Neural cell (in vitro differentiated cells): ENCODE data around the gene NDST3. TPM values are rescaled to one million over a fixed set of nuclear protein-coding genes. Genes with fewer than 3 reads are reported as not detected.

Experiments used
- H2AFZ ChIP-seq: fragments of 200-600, 300-800 bp; sonication (generic), shearing (Covaris generic); 2 replicates; pipeline ENCODE4 v1.6.0; 2014; ENCODE audit warnings: low read depth, mild to moderate bottlenecking, antibody characterized with exemption, low read length, moderate library complexity
- H3F3A ChIP-seq: fragments of 200-600 bp; shearing (Covaris generic); 2 replicates; pipeline ENCODE4 v1.6.1; 2016; ENCODE audit warnings: mild to moderate bottlenecking, moderate library complexity, mixed read lengths, antibody characterized with exemption, low read length; ENCODE audit not compliant: insufficient read depth, poor library complexity, severe bottlenecking
- H3K27ac ChIP-seq: fragments of 200-600, 300-800 bp; sonication (generic), shearing (Covaris generic); 2 replicates; pipeline ENCODE4 v1.5.1; 2014; ENCODE audit warnings: mild to moderate bottlenecking, low read length, moderate library complexity
- H3K27me3 ChIP-seq: fragments of 300-800, 200-600 bp; sonication (generic), shearing (Covaris generic); 2 replicates; pipeline ENCODE4 v1.6.0; 2014; ENCODE audit warnings: mild to moderate bottlenecking, low read depth, low read length, moderate library complexity; ENCODE audit not compliant: insufficient read depth
- H3K36me3 ChIP-seq: fragments of 300-800, 200-600 bp; sonication (generic), shearing (Covaris generic); 2 replicates; pipeline ENCODE4 v1.5.1; 2014; ENCODE audit warnings: mild to moderate bottlenecking, antibody characterized with exemption, low read length, moderate library complexity; ENCODE audit not compliant: insufficient read depth
- H3K4me2 ChIP-seq: fragments of 300-800, 200-600 bp; sonication (generic), shearing (Covaris generic); 2 replicates; pipeline ENCODE4 v1.6.0; 2014; ENCODE audit warnings: mild to moderate bottlenecking, low read length
- H3K4me3 ChIP-seq: fragments of 300-800, 200-600 bp; sonication (generic), shearing (Covaris generic); 2 replicates; pipeline ENCODE4 v1.5.1; 2014; ENCODE audit warnings: mild to moderate bottlenecking, low read length, moderate library complexity
- H3K79me2 ChIP-seq: fragments of 200-600 bp; shearing (Covaris generic); replicated peaks from 2 replicates; pipeline ENCODE4 v1.6.0; 2014; ENCODE audit warnings: mild to moderate bottlenecking, low read length, moderate library complexity; ENCODE audit not compliant: insufficient read depth
- H3K9ac ChIP-seq: fragments of 300-800, 200-600 bp; sonication (generic), shearing (Covaris generic); 2 replicates; pipeline ENCODE4 v1.6.1; 2016; ENCODE audit warnings: mild to moderate bottlenecking, low read length, mixed read lengths
- H3K9me2 ChIP-seq: fragments of 200-600 bp; shearing (Covaris generic); 2 replicates; pipeline ENCODE4 v1.6.1; 2016; ENCODE audit warnings: mild to moderate bottlenecking, low read length, mixed read lengths; ENCODE audit not compliant: insufficient read depth
- H3K9me3 ChIP-seq: fragments of 200-600, 300-800 bp; sonication (generic), shearing (Covaris generic); 2 replicates; pipeline ENCODE4 v1.6.1; 2016; ENCODE audit warnings: mild to moderate bottlenecking, mixed run types, low read length, moderate library complexity, mixed read lengths
- H4K20me1 ChIP-seq: fragments of 200-600 bp; shearing (Covaris generic); 2 replicates; pipeline ENCODE4 v1.6.1; 2016; ENCODE audit warnings: mild to moderate bottlenecking, mixed run types; ENCODE audit not compliant: insufficient read depth
- CTCF ChIP-seq: fragments of 450-650 bp; IDR thresholded peaks from 2 replicates; pipeline ENCODE4 v1.5.1; 2014; ENCODE audit warnings: antibody characterized with exemption, mild to moderate bottlenecking, moderate library complexity; ENCODE audit not compliant: poor library complexity, severe bottlenecking
- EP300 ChIP-seq: fragments of 450-650 bp; conservative IDR thresholded peaks from 2 replicates; pipeline ENCODE4 v1.6.1; 2014; ENCODE audit warnings: antibody characterized with exemption, mild to moderate bottlenecking, moderate library complexity; ENCODE audit not compliant: poor library complexity, severe bottlenecking
- EZH2 ChIP-seq: fragments of 200-600, 300-800 bp; shearing (Covaris generic), sonication (generic); IDR thresholded peaks from 2 replicates; pipeline ENCODE4 v1.6.1; 2014; ENCODE audit warnings: antibody characterized with exemption, low read length, borderline replicate concordance, mild to moderate bottlenecking; ENCODE audit not compliant: insufficient read depth, poor library complexity, severe bottlenecking
- MXI1 ChIP-seq: fragments of 450-650 bp; conservative IDR thresholded peaks from 2 replicates; pipeline ENCODE4 v1.6.1; 2014; ENCODE audit warnings: antibody characterized with exemption, mild to moderate bottlenecking; ENCODE audit not compliant: poor library complexity, severe bottlenecking
- POLR2AphosphoS5 ChIP-seq: IDR thresholded peaks from 2 replicates; pipeline ENCODE4 v1.6.1; 2012
- RAD21 ChIP-seq: fragments of 450-650 bp; conservative IDR thresholded peaks from 2 replicates; pipeline ENCODE4 v1.6.1; 2014; ENCODE audit warnings: antibody characterized with exemption, mild to moderate bottlenecking, moderate library complexity
- SMC3 ChIP-seq: fragments of 450-650 bp; conservative IDR thresholded peaks from 2 replicates; pipeline ENCODE4 v1.6.1; 2014; ENCODE audit warnings: antibody characterized with exemption, mild to moderate bottlenecking, moderate library complexity; ENCODE audit not compliant: poor library complexity
- TAF1 ChIP-seq: IDR thresholded peaks from 2 replicates; pipeline ENCODE4 v1.6.1; 2012; ENCODE audit warnings: low read depth
- polyA plus RNA-seq: library from polyadenylated mRNA; depleted of rRNA; stranded (reverse); fragments of >200 nt; gene quantifications from 2 replicates; pipeline ENCODE4 v1.2.3, GENCODE V29; 2014
- TF ChIP-seq, protein P1 (sequence below): IDR thresholded peaks from 2 replicates; pipeline ENCODE4 v1.6.1; 2012; ENCODE audit warnings: borderline replicate concordance

The NDST3 gene
- polyA plus RNA-seq, 1 donor from 2014 or later: 4.0 TPM

- Histone ChIP-seq H3K4me3 (no peak overlapping the region), H3F3A (no peaks in the 10 kb centered on the region), H3K9me3 (no peaks in the 10 kb centered on the region), H3K27me3 (no peaks in the 10 kb centered on the region), H3K79me2 (no peaks in the 10 kb centered on the region), H3K9ac (no peak overlapping the region), H3K4me2 (no peak overlapping the region), H3K36me3 (no peaks in the 10 kb centered on the region), H4K20me1 (no peaks in the 10 kb centered on the region), H3K9me2 (no peaks in the 10 kb centered on the region), H2AFZ (no peak overlapping the region), H3K27ac (no peak overlapping the region)
- TF ChIP-seq, protein P1, sequence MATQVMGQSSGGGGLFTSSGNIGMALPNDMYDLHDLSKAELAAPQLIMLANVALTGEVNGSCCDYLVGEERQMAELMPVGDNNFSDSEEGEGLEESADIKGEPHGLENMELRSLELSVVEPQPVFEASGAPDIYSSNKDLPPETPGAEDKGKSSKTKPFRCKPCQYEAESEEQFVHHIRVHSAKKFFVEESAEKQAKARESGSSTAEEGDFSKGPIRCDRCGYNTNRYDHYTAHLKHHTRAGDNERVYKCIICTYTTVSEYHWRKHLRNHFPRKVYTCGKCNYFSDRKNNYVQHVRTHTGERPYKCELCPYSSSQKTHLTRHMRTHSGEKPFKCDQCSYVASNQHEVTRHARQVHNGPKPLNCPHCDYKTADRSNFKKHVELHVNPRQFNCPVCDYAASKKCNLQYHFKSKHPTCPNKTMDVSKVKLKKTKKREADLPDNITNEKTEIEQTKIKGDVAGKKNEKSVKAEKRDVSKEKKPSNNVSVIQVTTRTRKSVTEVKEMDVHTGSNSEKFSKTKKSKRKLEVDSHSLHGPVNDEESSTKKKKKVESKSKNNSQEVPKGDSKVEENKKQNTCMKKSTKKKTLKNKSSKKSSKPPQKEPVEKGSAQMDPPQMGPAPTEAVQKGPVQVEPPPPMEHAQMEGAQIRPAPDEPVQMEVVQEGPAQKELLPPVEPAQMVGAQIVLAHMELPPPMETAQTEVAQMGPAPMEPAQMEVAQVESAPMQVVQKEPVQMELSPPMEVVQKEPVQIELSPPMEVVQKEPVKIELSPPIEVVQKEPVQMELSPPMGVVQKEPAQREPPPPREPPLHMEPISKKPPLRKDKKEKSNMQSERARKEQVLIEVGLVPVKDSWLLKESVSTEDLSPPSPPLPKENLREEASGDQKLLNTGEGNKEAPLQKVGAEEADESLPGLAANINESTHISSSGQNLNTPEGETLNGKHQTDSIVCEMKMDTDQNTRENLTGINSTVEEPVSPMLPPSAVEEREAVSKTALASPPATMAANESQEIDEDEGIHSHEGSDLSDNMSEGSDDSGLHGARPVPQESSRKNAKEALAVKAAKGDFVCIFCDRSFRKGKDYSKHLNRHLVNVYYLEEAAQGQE: no peak
- TF ChIP-seq RAD21: no peak
Measured at GRCh38 chr4:117987464-117987863, 46.8 kb upstream of the NDST3 start.

DNA sequence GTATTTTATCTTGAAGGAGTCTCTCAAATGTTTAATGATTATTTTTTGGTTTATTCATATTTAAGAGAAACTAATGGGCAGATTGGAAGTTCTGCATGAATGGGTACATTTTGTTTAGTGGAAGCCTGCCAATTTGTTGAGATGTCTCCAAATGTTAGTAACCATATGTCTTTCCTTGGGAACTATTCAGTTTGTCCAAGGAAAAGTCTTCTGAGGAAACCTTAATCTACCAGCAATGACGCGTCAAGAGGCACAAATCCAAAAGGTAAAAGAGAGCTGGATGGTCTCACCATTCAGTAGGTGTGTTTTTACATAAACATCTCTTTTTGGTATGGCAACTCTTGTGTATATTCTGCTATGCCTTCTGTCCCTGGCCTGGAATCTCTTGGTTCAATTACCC is 37.4 kb upstream of the NDST3 start:
- Histone ChIP-seq H3K27ac (no peak overlapping the region), H3K9me3 (no peaks in the 10 kb centered on the region), H3K4me3 (no peak overlapping the region), H3K79me2 (no peaks in the 10 kb centered on the region), H3K4me2 (no peak overlapping the region), H3K9me2 (no peaks in the 10 kb centered on the region), H3K27me3 (no peaks in the 10 kb centered on the region), H3K9ac (no peak overlapping the region), H4K20me1 (no peaks in the 10 kb centered on the region), H2AFZ (no peak overlapping the region), H3F3A (no peaks in the 10 kb centered on the region), H3K36me3 (no peaks in the 10 kb centered on the region)
- TF ChIP-seq RAD21 (no peak), SMC3 (no peak), EP300 (no peak), MXI1 (no peak), EZH2 (no peak), TAF1 (no peak), POLR2AphosphoS5 (no peak), CTCF (no peak)
- TF ChIP-seq, protein P1: no peak
